Upper lobe of right lung (tissue), 1 donor: Measurements from ENCODE around the gene PNMA8B. TPM values are rescaled to one million over a fixed set of nuclear protein-coding genes. Genes with fewer than 3 reads are reported as not detected.
A peak's percentile ranks its signal among the peaks of the same experiment; 100 is the strongest.

ENCODE experiments used
- ATAC-seq: fragments of 200-7000 bp; cut with Tn5 transposase; one replicate; pipeline ENCODE4 v1.9.1; 2020; ENCODE audit warnings: mild to moderate bottlenecking, moderate library complexity
- DNase-seq: peaks from one replicate; pipeline ENCODE4 v3.0.0-alpha.2; 2020
- H3K27ac ChIP-seq: fragments of 200-600 bp; one replicate; pipeline ENCODE4 v1.8.0; 2022
- H3K27me3 ChIP-seq: fragments of 200-600 bp; one replicate; pipeline ENCODE4 v1.8.0; 2022; ENCODE audit warnings: mild to moderate bottlenecking
- H3K36me3 ChIP-seq: fragments of 200-600 bp; one replicate; pipeline ENCODE4 v1.8.0; 2022
- H3K4me1 ChIP-seq: fragments of 200-600 bp; one replicate; pipeline ENCODE4 v1.8.0; 2022
- H3K4me3 ChIP-seq: fragments of 200-600 bp; one replicate; pipeline ENCODE4 v1.8.0; 2022; ENCODE audit warnings: mild to moderate bottlenecking
- H3K9me3 ChIP-seq: fragments of 200-600 bp; one replicate; pipeline ENCODE4 v1.8.0; 2022
- CTCF ChIP-seq: fragments of 200-600 bp; IDR thresholded peaks from one replicate; pipeline ENCODE4 v1.8.0; 2022; ENCODE audit warnings: antibody characterized with exemption
- intact Hi-C: fragments of 100-400 bp; cut with DNase I; formaldehyde crosslinking; loops from one replicate; pipeline ENCODE4 v1.11.0; 2022
- total RNA-seq: library from RNA; stranded (reverse); fragmentation: NEBNext Ultra II Directional; extraction: Animal tissue kit (Norgen Biotek cat#: 25700); gene quantifications from one replicate; pipeline ENCODE4 v1.2.1, GENCODE V29; 2021
- donor health status: DM: no; HTN: yes; CAD: no; lungs with severe emphysema.

The PNMA8B gene
- total RNA-seq, 1 donor from 2014 or later, result 1.9 TPM

- Histone ChIP-seq H3K27me3 (peaks cover 4% of the 10 kb centered on the region), H3K27ac (peak overlapping the region; percentile 70), H3K9me3 (no peaks in the 10 kb centered on the region), H3K36me3 (no peaks in the 10 kb centered on the region), H3K4me3 (no peak overlapping the region), H3K4me1 (no peaks in the 10 kb centered on the region)
- DNase-seq (no peak), ATAC-seq (no peak)
- intact Hi-C loops, result loop anchor here (10.0 kb wide), 1 partner anchor 197 kb away; no protein-coding TSS in a partner anchor
- TF ChIP-seq CTCF, result no peak
These were observed 14.3 kb downstream of the PNMA8B start for GRCh38 chr19:46481223-46481848.

- Histone ChIP-seq H3K9me3 (no peaks in the 10 kb centered on the region), H3K4me3 (no peak overlapping the region), H3K4me1 (no peaks in the 10 kb centered on the region), H3K27ac (peak overlapping the region; percentile 70), H3K27me3 (peaks cover 4% of the 10 kb centered on the region), H3K36me3 (no peaks in the 10 kb centered on the region)
- TF ChIP-seq CTCF, result no peak
- DNase-seq (no peak), ATAC-seq (no peak)
- intact Hi-C loops, result loop anchor here (10.0 kb wide), 1 partner anchor 196 kb away; no protein-coding TSS in a partner anchor
These were observed 15.3 kb downstream of the PNMA8B start for GRCh38 chr19:46480415-46480814.

- intact Hi-C loops, result no loop called here
- Histone ChIP-seq H3K27me3 (peaks cover 6% of the 10 kb centered on the region), H3K4me3 (no peak overlapping the region), H3K4me1 (no peaks in the 10 kb centered on the region), H3K36me3 (no peaks in the 10 kb centered on the region), H3K9me3 (no peaks in the 10 kb centered on the region), H3K27ac (no peak overlapping the region)
- DNase-seq, result no peak
- TF ChIP-seq CTCF, result no peak
- no peak for ATAC-seq
These were observed 17.2 kb downstream of the PNMA8B start for GRCh38 chr19:46478356-46478986.

- H3K4me1 ChIP-seq, result peaks cover 11% of the 10 kb centered on the region
- DNase-seq (no peak), ATAC-seq (no peak)
- no peak overlapping the region for H3K27ac ChIP-seq
- H3K9me3 ChIP-seq, result no peaks in the 10 kb centered on the region
- intact Hi-C loops, result no loop called here
- H3K27me3 ChIP-seq, result peaks cover 6% of the 10 kb centered on the region
- no peak overlapping the region for H3K4me3 ChIP-seq
- no peaks in the 10 kb centered on the region for H3K36me3 ChIP-seq
- TF ChIP-seq CTCF, result no peak
These were observed 19.7 kb downstream of the PNMA8B start for GRCh38 chr19:46475986-46476385.

- Histone ChIP-seq H3K9me3 (no peaks in the 10 kb centered on the region), H3K4me3 (no peak overlapping the region), H3K27me3 (peaks cover 6% of the 10 kb centered on the region), H3K27ac (no peak overlapping the region), H3K36me3 (no peaks in the 10 kb centered on the region), H3K4me1 (peaks cover 14% of the 10 kb centered on the region)
- peak; percentile 18 for DNase-seq
- intact Hi-C loops, result no loop called here
- no peak for TF ChIP-seq CTCF
- ATAC-seq, result no peak
These were observed 21.5 kb downstream of the PNMA8B start for GRCh38 chr19:46474211-46474610.
